Activated gamma-delta T cell treated with anti-CD3 and anti-CD28 coated beads, Interleukin-2, amount 50 U/mL, for 16 hours (primary cell): ENCODE measurements around the gene NOL4L.
"Not testable (repeated sequence)": the region's sequence is repeated elsewhere in the genome, so short reads cannot be mapped to it uniquely, and the experiment has no call there.

Experiments
- DNase-seq: peaks from one replicate; pipeline ENCODE4 v3.0.0-alpha.2; 2020; ENCODE audit warnings: low read depth

NOL4L gene

GRCh38 chr20:32507998-32508774 is 76.9 kb downstream of the NOL4L start:
- no peak for DNase-seq

- no peak for DNase-seq
These were observed 78.4 kb downstream of the NOL4L start for GRCh38 chr20:32506721-32507120.

GRCh38 chr20:32505723-32506473 is 79.2 kb downstream of the NOL4L start:
- DNase-seq, result no peak

GRCh38 chr20:32501709-32502108 is 83.4 kb downstream of the NOL4L start:
- DNase-seq, result no peak

- DNase-seq, result no peak
These were observed 87.4 kb downstream of the NOL4L start for GRCh38 chr20:32497589-32498224.

GRCh38 chr20:32496811-32497533 is 88.2 kb downstream of the NOL4L start:
- no peak for DNase-seq

GRCh38 chr20:32495949-32496348 is 89.2 kb downstream of the NOL4L start:
- no peak for DNase-seq

GRCh38 chr20:32495217-32495565 is 89.9 kb downstream of the NOL4L start:
- no peak for DNase-seq

GRCh38 chr20:32494483-32495216 is 90.5 kb downstream of the NOL4L start:
- no peak for DNase-seq

- no peak for DNase-seq
These were observed 91.8 kb downstream of the NOL4L start for GRCh38 chr20:32493356-32493755.

GRCh38 chr20:32491764-32492151 is 93.4 kb downstream of the NOL4L start:
- DNase-seq, result not testable (repeated sequence)

- DNase-seq, result no peak
These were observed 94.0 kb downstream of the NOL4L start for GRCh38 chr20:32490942-32491763.

- DNase-seq, result no peak
These were observed 96.9 kb downstream of the NOL4L start for GRCh38 chr20:32488066-32488838.

- DNase-seq, result no peak
These were observed 97.8 kb downstream of the NOL4L start for GRCh38 chr20:32487381-32487780.

GRCh38 chr20:32485770-32486478 is 99.2 kb downstream of the NOL4L start:
- DNase-seq, result no peak

- DNase-seq, result peak; percentile 64
These were observed 100.0 kb downstream of the NOL4L start for GRCh38 chr20:32484958-32485769.

- DNase-seq, result no peak
These were observed 100.7 kb downstream of the NOL4L start for GRCh38 chr20:32484225-32484957.
